GM23338 (cell line): ENCODE measurements around the gene SYNPR. TPM values are rescaled to one million over a fixed set of nuclear protein-coding genes. Genes with fewer than 3 reads are reported as not detected.

Source experiments
- ATAC-seq: fragments of 200-7000 bp; cut with Tn5 transposase; 3 replicates; pipeline ENCODE4 v1.9.1; 2020
- DNase-seq: peaks from one replicate; pipeline ENCODE4 v3.0.0-alpha.2; 2015; ENCODE audit warnings: low spot score
- H2AFZ ChIP-seq: fragments of 200-600 bp; sonication (generic); 2 replicates; pipeline ENCODE4 v1.8.0; 2016; ENCODE audit warnings: antibody characterized with exemption, mild to moderate bottlenecking, moderate library complexity
- H3F3A ChIP-seq: fragments of 200-600 bp; sonication (generic); replicated peaks from 2 replicates; pipeline ENCODE4 v1.8.0; 2017; ENCODE audit warnings: antibody characterized with exemption, mixed run types, low read depth
- H3K27ac ChIP-seq: fragments of 200-600 bp; sonication (generic); 2 replicates; pipeline ENCODE4 v1.6.1; 2016; ENCODE audit warnings: low read depth
- H3K27me3 ChIP-seq: fragments of 200-600 bp; sonication (generic); 2 replicates; pipeline ENCODE4 v1.8.0; 2016; ENCODE audit warnings: mild to moderate bottlenecking, mixed run types, moderate library complexity; ENCODE audit not compliant: insufficient read depth
- H3K36me3 ChIP-seq: fragments of 200-600 bp; sonication (generic); 2 replicates; pipeline ENCODE4 v1.8.0; 2016; ENCODE audit warnings: mild to moderate bottlenecking; ENCODE audit not compliant: insufficient read depth
- H3K4me1 ChIP-seq: fragments of 200-600 bp; sonication (generic); 2 replicates; pipeline ENCODE4 v1.8.0; 2016; ENCODE audit warnings: mild to moderate bottlenecking, moderate library complexity; ENCODE audit not compliant: insufficient read depth
- H3K4me2 ChIP-seq: fragments of 200-600 bp; sonication (generic); 2 replicates; pipeline ENCODE4 v1.7.1; 2017; ENCODE audit warnings: mixed run types
- H3K4me3 ChIP-seq: fragments of 200-600 bp; sonication (generic); 2 replicates; pipeline ENCODE4 v1.6.1; 2016; ENCODE audit warnings: mixed run types
- H3K79me2 ChIP-seq: fragments of 200-600 bp; sonication (generic); replicated peaks from 2 replicates; pipeline ENCODE4 v1.8.0; 2017; ENCODE audit warnings: mild to moderate bottlenecking; ENCODE audit not compliant: insufficient read depth
- H3K9me2 ChIP-seq: fragments of 200-600 bp; sonication (generic); 2 replicates; pipeline ENCODE4 v1.8.0; 2017; ENCODE audit not compliant: insufficient read depth
- H4K20me1 ChIP-seq: fragments of 200-600 bp; sonication (generic); replicated peaks from 2 replicates; pipeline ENCODE4 v1.8.0; 2017; ENCODE audit warnings: mild to moderate bottlenecking; ENCODE audit not compliant: insufficient read depth
- H3K27ac Mint-ChIP-seq: 2 replicates; pipeline ENCODE4 v1.8.0; 2020; ENCODE audit warnings: inconsistent platforms, mild to moderate bottlenecking, moderate library complexity, mixed read lengths
- H3K27me3 Mint-ChIP-seq: 3 replicates; pipeline ENCODE4 v1.8.0; 2022; ENCODE audit warnings: low read depth, mild to moderate bottlenecking, moderate library complexity, mixed read lengths, inconsistent platforms; ENCODE audit not compliant: insufficient read depth, poor library complexity
- H3K36me3 Mint-ChIP-seq: 3 replicates; pipeline ENCODE4 v1.8.0; 2021; ENCODE audit warnings: low read depth, mild to moderate bottlenecking, inconsistent platforms, moderate library complexity, mixed read lengths
- H3K4me1 Mint-ChIP-seq: 3 replicates; pipeline ENCODE4 v1.8.0; 2020; ENCODE audit warnings: mild to moderate bottlenecking, inconsistent platforms, mixed read lengths
- H3K4me3 Mint-ChIP-seq: 3 replicates; pipeline ENCODE4 v1.8.0; 2021; ENCODE audit warnings: moderate library complexity, mild to moderate bottlenecking, inconsistent platforms, mixed read lengths
- H3K9me3 Mint-ChIP-seq: 3 replicates; pipeline ENCODE4 v1.8.0; 2020; ENCODE audit warnings: moderate library complexity, mild to moderate bottlenecking, inconsistent platforms, mixed read lengths
- CREB1 ChIP-seq: fragments of 250-450 bp; sonication (Bioruptor Pico); IDR thresholded peaks from 2 replicates; pipeline ENCODE4 v1.5.0; 2020; ENCODE audit warnings: low read depth, mild to moderate bottlenecking, moderate library complexity
- CTCF ChIP-seq, 2 experiments: fragments of 200-600 bp in 1 of 2; sonication (generic) in 1 of 2; conservative IDR thresholded peaks; 2 replicates each; pipeline versions ENCODE4 v1.5.1 to v1.6.1; 2016 to 2017; ENCODE audit warnings: antibody characterized with exemption in 2 of 2, low read depth in 2 of 2, mild to moderate bottlenecking in 2 of 2, moderate library complexity in 1 of 2
- EZH2 ChIP-seq: fragments of 200-600 bp; sonication (generic); IDR thresholded peaks from one replicate; pipeline ENCODE4 v1.8.0; 2017; ENCODE audit warnings: antibody characterized with exemption, mild to moderate bottlenecking, low read depth; ENCODE audit not compliant: unreplicated experiment
- EZH2phosphoT487 ChIP-seq: fragments of 200-600 bp; sonication (generic); IDR thresholded peaks from one replicate; pipeline ENCODE4 v1.8.1; 2018; ENCODE audit warnings: antibody characterized with exemption; ENCODE audit not compliant: unreplicated experiment
- NANOG ChIP-seq: IDR thresholded peaks from 2 replicates; pipeline ENCODE4 v1.6.1; 2016; ENCODE audit warnings: antibody characterized with exemption, borderline replicate concordance
- POLR2AphosphoS5 ChIP-seq: IDR thresholded peaks from 2 replicates; pipeline ENCODE4 v1.6.1; 2016; ENCODE audit warnings: antibody characterized with exemption, low read depth
- REST ChIP-seq: IDR thresholded peaks from one replicate; pipeline ENCODE4 v1.6.1; 2018; ENCODE audit warnings: antibody characterized with exemption; ENCODE audit not compliant: unreplicated experiment
- STAT1 ChIP-seq: IDR thresholded peaks from one replicate; pipeline ENCODE4 v1.6.1; 2016; ENCODE audit warnings: antibody characterized with exemption; ENCODE audit not compliant: unreplicated experiment
- ZNF114 ChIP-seq: fragments of 250-450 bp; sonication (Bioruptor Pico); IDR thresholded peaks from 2 replicates; pipeline ENCODE4 v1.5.0; 2020; ENCODE audit warnings: mild to moderate bottlenecking, moderate library complexity
- ZNF462 ChIP-seq: fragments of 250-450 bp; sonication (Bioruptor Pico); IDR thresholded peaks from 2 replicates; pipeline ENCODE4 v1.5.0; 2020; ENCODE audit warnings: mild to moderate bottlenecking, moderate library complexity
- polyA plus RNA-seq: library from polyadenylated mRNA; unstranded; fragments of >200 nt; fragmentation: Nextera tagmentation; extraction: Ambion mirVana; gene quantifications from 2 replicates; pipeline ENCODE4 v1.2.1, GENCODE V29; 2016
- total RNA-seq: library from RNA; depleted of rRNA; stranded (reverse); fragments of >200 nt; shearing (Covaris generic); gene quantifications from 2 replicates; pipeline ENCODE4 v1.2.3, GENCODE V29; 2014

SYNPR gene
- total and polyA plus RNA-seq, 2 experiments from 2014 or later = 0.38 to 0.55 TPM

- H2AFZ ChIP-seq = no peak overlapping the region
- no peak overlapping the region for H3K4me3 ChIP-seq
- ATAC-seq (peak; percentile 99), DNase-seq (peak; percentile 66)
- H3F3A ChIP-seq = no peaks in the 10 kb centered on the region
- no peak overlapping the region for H3K4me3 Mint-ChIP-seq
- peaks cover 93% of the 10 kb centered on the region for H3K27me3 Mint-ChIP-seq
- H3K27ac ChIP-seq = no peak overlapping the region
- H3K4me2 ChIP-seq = peak overlapping the region; percentile 44; the same call in 1 of the 2 replicates
- no peaks in the 10 kb centered on the region for H3K79me2 ChIP-seq
- H4K20me1 ChIP-seq = peaks cover 3% of the 10 kb centered on the region; the same call in 1 of the 2 replicates
- no peaks in the 10 kb centered on the region for H3K36me3 ChIP-seq
- H3K4me1 ChIP-seq = peaks cover 8% of the 10 kb centered on the region; the same call in 1 of the 2 replicates
- no peaks in the 10 kb centered on the region for H3K9me2 ChIP-seq
- peaks cover 95% of the 10 kb centered on the region for H3K27me3 ChIP-seq
- H3K9me3 Mint-ChIP-seq = peaks cover 8% of the 10 kb centered on the region; the same call in 2 of the 3 replicates
- H3K4me1 Mint-ChIP-seq = peaks cover 7% of the 10 kb centered on the region; the same call in 2 of the 3 replicates
- no peak overlapping the region for H3K27ac Mint-ChIP-seq
- no peaks in the 10 kb centered on the region for H3K36me3 Mint-ChIP-seq
- TF ChIP-seq ZNF114 (CRISPR knock-in tag) (no peak), POLR2AphosphoS5 (0 out of 2 replicates have a peak, but pooled peaks have one; percentile 35), NANOG (peak; percentile 81)
These were observed 31.7 kb downstream of the SYNPR start for GRCh38 chr3:63309768-63310167.

GRCh38 chr3:63323766-63324165, 45.7 kb downstream of the SYNPR start:
- H4K20me1 ChIP-seq = no peaks in the 10 kb centered on the region
- H3K36me3 ChIP-seq = no peaks in the 10 kb centered on the region
- H3K79me2 ChIP-seq = no peaks in the 10 kb centered on the region
- peaks cover 4% of the 10 kb centered on the region for H3K27me3 Mint-ChIP-seq
- no peak overlapping the region for H3K4me3 Mint-ChIP-seq
- H3K9me3 Mint-ChIP-seq = no peaks in the 10 kb centered on the region
- H3K36me3 Mint-ChIP-seq = no peaks in the 10 kb centered on the region
- H3K4me3 ChIP-seq = no peak overlapping the region
- no peaks in the 10 kb centered on the region for H3F3A ChIP-seq
- H3K27ac Mint-ChIP-seq = no peak overlapping the region
- H3K27ac ChIP-seq = no peak overlapping the region
- H3K4me1 ChIP-seq = no peaks in the 10 kb centered on the region
- no peak overlapping the region for H3K4me2 ChIP-seq
- H3K9me2 ChIP-seq = no peaks in the 10 kb centered on the region
- ATAC-seq (no peak), DNase-seq (no peak)
- H2AFZ ChIP-seq = no peak overlapping the region
- peaks cover 11% of the 10 kb centered on the region; the same call in 1 of the 2 replicates for H3K27me3 ChIP-seq
- peaks cover 3% of the 10 kb centered on the region; the same call in 1 of the 3 replicates for H3K4me1 Mint-ChIP-seq
- TF ChIP-seq EZH2 (no peak), REST (no peak), EZH2phosphoT487 (no peak), POLR2AphosphoS5 (no peak), NANOG (no peak), ZNF114 (CRISPR knock-in tag) (no peak), CREB1 (no peak), STAT1 (no peak), ZNF462 (CRISPR knock-in tag) (no peak), CTCF (conservative IDR thresholded peaks at IDR 0.05; ENCODE audit: low read depth in 2 of 2) (no peak)
